Pulmonary artery endothelial cell (primary cell): ENCODE measurements around the gene PPP4R3B. TPM values are rescaled to one million over a fixed set of nuclear protein-coding genes. Genes with fewer than 3 reads are reported as not detected.
"Not testable (repeated sequence)": the region's sequence is repeated elsewhere in the genome, so short reads cannot be mapped to it uniquely, and the experiment has no call there.

Experiments used
- DNase-seq: peaks from one replicate; pipeline ENCODE4 v3.0.0-alpha.2; 2011; ENCODE audit warnings: low read depth, low spot score
- total RNA-seq: library from RNA; depleted of rRNA; stranded (reverse); fragments of >200 nt; gene quantifications from 2 replicates; pipeline ENCODE4 v1.2.3, GENCODE V29; 2014

The PPP4R3B gene
- total RNA-seq, 1 donor from 2014 or later, result 46.6 TPM

- DNase-seq, result not testable (repeated sequence)
These were observed 20.6 kb downstream of the PPP4R3B start for GRCh38 chr2:55596795-55597194.

GRCh38 chr2:55595536-55595935 lies 21.9 kb downstream of the PPP4R3B start:
- DNase-seq, result no peak

- no peak for DNase-seq
These were observed 25.3 kb downstream of the PPP4R3B start for GRCh38 chr2:55592130-55592529.

GRCh38 chr2:55590810-55591440 lies 26.5 kb downstream of the PPP4R3B start:
- no peak for DNase-seq

- peak; percentile 2 for DNase-seq
These were observed 31.9 kb downstream of the PPP4R3B start for GRCh38 chr2:55585451-55586080.

GRCh38 chr2:55581874-55582547 lies 35.4 kb downstream of the PPP4R3B start:
- DNase-seq, result no peak

- DNase-seq, result no peak
These were observed 36.0 kb downstream of the PPP4R3B start for GRCh38 chr2:55581435-55581834.

GRCh38 chr2:55569002-55569401 lies 48.4 kb downstream of the PPP4R3B start:
- not testable (repeated sequence) for DNase-seq

- no peak for DNase-seq
These were observed 50.1 kb downstream of the PPP4R3B start for GRCh38 chr2:55567298-55567697.

- DNase-seq, result no peak
These were observed 51.8 kb downstream of the PPP4R3B start for GRCh38 chr2:55565613-55566012.

- no peak for DNase-seq
These were observed 56.6 kb downstream of the PPP4R3B start for GRCh38 chr2:55560855-55561254.

- DNase-seq, result no peak
These were observed 60.6 kb downstream of the PPP4R3B start for GRCh38 chr2:55556809-55557208.

- DNase-seq, result no peak
These were observed 61.4 kb downstream of the PPP4R3B start for GRCh38 chr2:55555977-55556376.

- no peak for DNase-seq
These were observed 64.1 kb downstream of the PPP4R3B start for GRCh38 chr2:55553321-55553720.

- DNase-seq, result peak; percentile 52
These were observed 66.9 kb downstream of the PPP4R3B start for GRCh38 chr2:55550368-55551102.

GRCh38 chr2:55547679-55548078 lies 69.7 kb downstream of the PPP4R3B start:
- not testable (repeated sequence) for DNase-seq

GRCh38 chr2:55547001-55547400 lies 70.4 kb downstream of the PPP4R3B start:
- no peak for DNase-seq

- peak; percentile 26 for DNase-seq
These were observed 86.8 kb downstream of the PPP4R3B start for GRCh38 chr2:55530539-55531081.

GRCh38 chr2:55526174-55526573 lies 91.2 kb downstream of the PPP4R3B start:
- DNase-seq, result no peak

- no peak for DNase-seq
These were observed 92.5 kb downstream of the PPP4R3B start for GRCh38 chr2:55524884-55525437.
